Measurements from ENCODE around the gene CDH26. TPM values are rescaled to one million over a fixed set of nuclear protein-coding genes. Genes with fewer than 3 reads are reported as not detected.

Gene CDH26
- total and polyA plus RNA-seq, 2 of the 13 experiments (the other 11 are each of a cell fraction or from before 2014, with no cell fraction given): 0.40 to 1.1 TPM

GRCh38 chr20:60056407-60057122 is 98.3 kb downstream of the CDH26 start:
- no peak overlapping the region for H3K4me3 ChIP-seq (replicated peaks in 1 of 3; ENCODE audit: insufficient read depth in 1 of 3, low read depth in 2 of 3, low read length in 3 of 3)
- CTCF ChIA-PET (ENCODE audit: low intra/inter-chr PET ratio, low total read pairs): interaction anchor here (0.8 to 1.4 kb wide), 4 partner anchors 206 to 1840 kb away, joined by 3 to 5 read pairs (median 4); no protein-coding TSS in a partner anchor
- no peaks in the 10 kb centered on the region for H3K79me2 ChIP-seq (ENCODE audit: insufficient read depth, low read length)
- H3K9ac ChIP-seq (ENCODE audit: insufficient read depth, low read depth, low read length): no peak overlapping the region
- no TSS peak for BruUV-seq (replicated peaks)
- no peaks in the 10 kb centered on the region for H3K9me3 ChIP-seq (ENCODE audit: low read length)
- peaks cover 4 to 65% of the 10 kb centered on the region in 2 experiments; a peak in 3 of 5 replicates for H3K27me3 ChIP-seq (ENCODE audit: control insufficient read depth in 1 of 2, insufficient read depth in 2 of 2, low read length in 2 of 2)
- no peak overlapping the region for H2AFZ ChIP-seq (ENCODE audit: low read length)
- no peak overlapping the region for H3K27ac ChIP-seq (ENCODE audit: extremely low read length, insufficient read depth, low read length)
- FAIRE-seq: no peak
- POLR2A ChIA-PET: interaction anchor here (1.0 kb wide), 1 partner anchor 116 kb away, joined by 3 read pairs; the partner anchor contains the start of genes FAM217B and PPP1R3D
- TF ChIP-seq SAP130 (CRISPR knock-in tag; IDR thresholded peaks at IDR 0.05; ENCODE audit: low read depth): no peak
- TF ChIP-seq E2F2 (CRISPR knock-in tag; IDR thresholded peaks at IDR 0.05; ENCODE audit: borderline replicate concordance): no peak
- WGBS (ENCODE audit: low lambda C conversion rate): 15% methylated on average over 5 of the region's 5 CpGs
- no peak for DNase-seq (ENCODE audit: low spot score)
- no peak overlapping the region for H3K4me2 ChIP-seq (ENCODE audit: low read depth, low read length)
- intact Hi-C loops (cut with micrococcal nuclease; ENCODE audit: unreplicated experiment) (loop anchor here (1.0 kb wide), 1 partner anchor 207 kb away; no protein-coding TSS in a partner anchor), in situ Hi-C loops (cut with HindIII; ENCODE audit: extremely low pct_ligation_motif_present, low pct_unique_long_range_greater_than_20kb) (loop anchor here (10.0 to 25.0 kb wide), 2 partner anchors 1068 to 1831 kb away; no protein-coding TSS in a partner anchor)
- peaks cover 10% of the 10 kb centered on the region; the same call in 1 of the 2 replicates for H3K4me1 ChIP-seq (ENCODE audit: insufficient read depth, low read length)
- H4K20me1 ChIP-seq (ENCODE audit: insufficient read depth, low read length): no peaks in the 10 kb centered on the region
- ATAC-seq: no peak
- no peaks in the 10 kb centered on the region for H3K36me3 ChIP-seq (replicated peaks in 1 of 2; ENCODE audit: control insufficient read depth in 1 of 2, insufficient read depth in 2 of 2, low read length in 2 of 2)

- ATAC-seq (peak; percentile 78), DNase-seq (ENCODE audit: low spot score) (peak; percentile 66), FAIRE-seq (peak; percentile 85)
- peaks cover 10% of the 10 kb centered on the region; the same call in 1 of the 2 replicates for H3K4me1 ChIP-seq (ENCODE audit: insufficient read depth, low read length)
- peaks cover 5 to 63% of the 10 kb centered on the region in 2 experiments; a peak in 4 of 5 replicates for H3K27me3 ChIP-seq (ENCODE audit: control insufficient read depth in 1 of 2, insufficient read depth in 2 of 2, low read length in 2 of 2)
- H2AFZ ChIP-seq (ENCODE audit: low read length): no peak overlapping the region
- no TSS peak for BruUV-seq (replicated peaks)
- ChIA-PET POLR2A (interaction anchor here (1.0 kb wide), 1 partner anchor 117 kb away, joined by 3 read pairs; the partner anchor contains the start of genes FAM217B and PPP1R3D), CTCF (ENCODE audit: low intra/inter-chr PET ratio, low total read pairs) (interaction anchor here (0.8 to 1.4 kb wide), 4 partner anchors 206 to 1839 kb away, joined by 3 to 5 read pairs (median 4); no protein-coding TSS in a partner anchor)
- H3K4me3 ChIP-seq (replicated peaks in 1 of 3; ENCODE audit: insufficient read depth in 1 of 3, low read depth in 2 of 3, low read length in 3 of 3): no peak overlapping the region
- no peak overlapping the region for H3K4me2 ChIP-seq (ENCODE audit: low read depth, low read length)
- no peaks in the 10 kb centered on the region for H3K9me3 ChIP-seq (ENCODE audit: low read length)
- H3K27ac ChIP-seq (ENCODE audit: extremely low read length, insufficient read depth, low read length): no peak overlapping the region
- no peaks in the 10 kb centered on the region for H4K20me1 ChIP-seq (ENCODE audit: insufficient read depth, low read length)
- 3% methylated on average over 11 of the region's 11 CpGs for WGBS (ENCODE audit: low lambda C conversion rate)
- in situ Hi-C loops (cut with HindIII; ENCODE audit: extremely low pct_ligation_motif_present, low pct_unique_long_range_greater_than_20kb): loop anchor here (10.0 to 25.0 kb wide), 2 partner anchors 1068 to 1830 kb away; no protein-coding TSS in a partner anchor
- H3K36me3 ChIP-seq (replicated peaks in 1 of 2; ENCODE audit: control insufficient read depth in 1 of 2, insufficient read depth in 2 of 2, low read length in 2 of 2): no peaks in the 10 kb centered on the region
- no peaks in the 10 kb centered on the region for H3K79me2 ChIP-seq (ENCODE audit: insufficient read depth, low read length)
- intact Hi-C loops (cut with micrococcal nuclease; ENCODE audit: unreplicated experiment): loop anchor here (1.0 kb wide), 1 partner anchor 206 kb away; no protein-coding TSS in a partner anchor
- no peak overlapping the region for H3K9ac ChIP-seq (ENCODE audit: insufficient read depth, low read depth, low read length)
- TF ChIP-seq ZNF18 (CRISPR knock-in tag; IDR thresholded peaks at IDR 0.05; ENCODE audit: insufficient replicate concordance) (peak; percentile 33), GTF2F1 (IDR thresholded peaks at IDR 0.05; ENCODE audit: low read length) (no peak), ZNF572 (CRISPR knock-in tag; IDR thresholded peaks at IDR 0.05) (0 out of 2 replicates have a peak, but pooled peaks have one; percentile 22), PCBP2 (optimal IDR thresholded peaks at IDR 0.05; ENCODE audit: low read depth, low read length, poor library complexity, severe bottlenecking) (no peak), SMC3 (IDR thresholded peaks at IDR 0.05; ENCODE audit: low read length) (peak; percentile 88), XRCC5 (optimal IDR thresholded peaks at IDR 0.05; ENCODE audit: low read length) (peak; percentile 87), RAD21 (CRISPR knock-in tag; IDR thresholded peaks at IDR 0.05) (peak; percentile 73), STAG1 (CRISPR knock-in tag; IDR thresholded peaks at IDR 0.05) (peak; percentile 83), ZNF331 (CRISPR knock-in tag; IDR thresholded peaks at IDR 0.05) (no peak), ZNF552 (CRISPR knock-in tag; IDR thresholded peaks at IDR 0.05; ENCODE audit: borderline replicate concordance) (0 out of 2 replicates have a peak, but pooled peaks have one; percentile 32), ZNF430 (CRISPR knock-in tag; IDR thresholded peaks at IDR 0.05) (no peak)
These were observed 99.1 kb downstream of the CDH26 start for GRCh38 chr20:60057123-60057865.

Data from HepG2 (cell line).